ACC112 (cell line): ENCODE measurements around the gene AGT.
"Not testable (repeated sequence)": the region's sequence is repeated elsewhere in the genome, so short reads cannot be mapped to it uniquely, and the experiment has no call there.

Experiments
- H2AFZ ChIP-seq: fragments of 200-600 bp; sonication (generic); one replicate; pipeline ENCODE4 v1.6.0; 2017; ENCODE audit warnings: antibody characterized with exemption, low read length; ENCODE audit not compliant: unreplicated experiment
- H3K27ac ChIP-seq: fragments of 200-600 bp; sonication (generic); 2 replicates; pipeline ENCODE4 v1.5.1; 2014; ENCODE audit warnings: low read depth, mild to moderate bottlenecking, antibody characterized with exemption, low read length, moderate library complexity
- H3K27me3 ChIP-seq: fragments of 200-600 bp; sonication (generic); 2 replicates; pipeline ENCODE4 v1.6.1; 2014; ENCODE audit warnings: mild to moderate bottlenecking, antibody characterized with exemption, low read length, moderate library complexity, mixed read lengths; ENCODE audit not compliant: insufficient read depth
- H3K36me3 ChIP-seq: fragments of 200-600 bp; sonication (generic); 2 replicates; pipeline ENCODE4 v1.6.1; 2016; ENCODE audit warnings: mild to moderate bottlenecking, antibody characterized with exemption, low read length, moderate library complexity, mixed read lengths; ENCODE audit not compliant: insufficient read depth
- H3K4me1 ChIP-seq: fragments of 200-600 bp; sonication (generic); one replicate; pipeline ENCODE4 v1.6.1; 2016; ENCODE audit warnings: low read length, mixed read lengths; ENCODE audit not compliant: insufficient read depth, unreplicated experiment, control insufficient read depth
- H3K4me3 ChIP-seq: fragments of 200-600 bp; sonication (generic); 2 replicates; pipeline ENCODE4 v1.5.1; 2014; ENCODE audit warnings: mild to moderate bottlenecking, low read depth, low read length
- H3K79me2 ChIP-seq: fragments of 200-600 bp; sonication (generic); one replicate; pipeline ENCODE4 v1.6.0; 2016; ENCODE audit warnings: low read length; ENCODE audit not compliant: control insufficient read depth, unreplicated experiment, insufficient read depth

AGT gene

DNA sequence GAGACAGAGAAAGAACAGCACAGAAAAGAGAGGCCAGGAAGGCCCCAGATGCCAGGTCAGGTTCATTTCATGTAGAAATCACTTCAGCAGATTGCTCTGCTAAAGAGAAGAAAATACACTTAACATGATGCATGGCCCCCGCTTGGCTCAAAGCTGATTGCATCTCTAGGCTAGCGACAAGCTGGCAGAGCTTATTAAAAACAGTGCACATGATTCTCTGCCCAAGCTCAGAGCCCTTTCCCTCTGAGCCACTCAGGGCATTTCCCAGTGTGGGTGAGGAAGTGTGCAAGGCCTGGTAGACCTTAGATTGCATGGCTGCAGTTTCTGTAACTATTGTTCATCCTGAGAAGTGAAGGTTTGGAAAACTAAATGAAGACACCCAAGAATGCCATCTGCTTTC lies 30.0 kb upstream of the AGT start:
- Histone ChIP-seq H3K4me1 (no peaks in the 10 kb centered on the region), H3K27me3 (peaks cover 9% of the 10 kb centered on the region; the same call in 1 of the 2 replicates), H2AFZ (no peak overlapping the region), H3K36me3 (no peaks in the 10 kb centered on the region), H3K79me2 (no peaks in the 10 kb centered on the region), H3K4me3 (no peak overlapping the region), H3K27ac (no peak overlapping the region)

DNA sequence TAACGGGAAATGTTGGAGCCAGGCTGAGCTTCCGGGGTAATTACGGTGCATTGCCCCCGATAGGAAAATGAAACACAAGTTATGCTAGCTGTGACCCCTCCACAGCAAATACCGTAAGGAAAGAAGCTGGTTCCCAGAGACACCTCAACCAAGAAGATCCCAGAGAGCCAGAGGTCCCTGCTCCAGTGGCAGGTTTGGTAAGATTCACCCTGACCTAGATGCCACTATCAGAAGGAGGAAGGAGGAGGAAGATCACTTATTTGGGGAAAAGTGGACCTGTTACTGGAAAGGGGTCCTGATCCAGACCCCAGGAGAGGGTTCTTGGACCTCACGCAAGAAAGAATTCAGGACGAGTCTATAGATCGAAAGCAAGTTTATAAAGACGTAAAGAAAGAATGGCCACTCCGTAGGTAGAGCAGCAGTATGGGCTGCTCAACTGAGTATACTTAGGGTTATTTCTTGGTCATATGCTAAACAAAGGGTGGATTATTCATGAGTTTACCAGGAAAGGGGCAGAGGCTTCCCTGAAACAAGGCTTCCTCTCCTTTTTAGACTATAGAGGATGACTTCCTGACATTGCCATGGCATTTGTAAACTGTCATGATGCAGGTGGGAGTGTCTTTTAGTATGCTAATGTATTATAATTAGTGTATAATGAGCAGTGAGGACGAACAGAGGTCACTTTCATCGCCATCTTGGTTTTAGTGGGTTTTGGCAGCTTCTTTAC lies 25.8 kb upstream of the AGT start:
- Histone ChIP-seq H3K27ac (no peak overlapping the region), H3K27me3 (peaks cover 18% of the 10 kb centered on the region), H3K36me3 (no peaks in the 10 kb centered on the region), H3K4me3 (no peak overlapping the region), H3K4me1 (no peaks in the 10 kb centered on the region), H3K79me2 (no peaks in the 10 kb centered on the region), H2AFZ (no peak overlapping the region)

- Histone ChIP-seq H2AFZ (no peak overlapping the region), H3K27me3 (peaks cover 17% of the 10 kb centered on the region), H3K4me1 (no peaks in the 10 kb centered on the region), H3K36me3 (no peaks in the 10 kb centered on the region), H3K27ac (no peak overlapping the region), H3K4me3 (no peak overlapping the region), H3K79me2 (no peaks in the 10 kb centered on the region)
These were observed 23.8 kb upstream of the AGT start for GRCh38 chr1:230737622-230738262.

DNA sequence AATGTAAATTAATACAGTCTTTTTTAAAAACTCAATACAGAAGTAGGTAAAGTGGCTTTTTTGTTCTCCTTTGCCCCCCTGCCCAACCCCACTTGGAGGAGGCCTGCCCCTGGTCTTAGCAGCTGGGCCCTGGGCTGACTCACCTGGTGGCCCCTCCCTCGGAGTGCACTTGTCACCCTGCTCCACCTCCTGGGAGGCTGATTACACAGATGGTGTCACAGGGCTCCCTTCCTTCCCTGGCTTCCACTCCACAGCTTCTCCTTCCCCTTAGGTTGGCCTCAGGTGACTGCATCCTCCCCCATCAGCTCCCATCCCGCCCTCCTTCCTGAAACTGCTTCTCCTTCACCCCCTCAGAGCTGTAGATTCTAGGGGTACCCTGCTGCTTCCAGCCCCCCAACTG lies 21.5 kb upstream of the AGT start:
- H3K36me3 ChIP-seq, result no peaks in the 10 kb centered on the region
- H3K79me2 ChIP-seq, result no peaks in the 10 kb centered on the region
- H3K27me3 ChIP-seq, result peaks cover 28% of the 10 kb centered on the region
- no peak overlapping the region for H2AFZ ChIP-seq
- no peak overlapping the region for H3K27ac ChIP-seq
- no peak overlapping the region for H3K4me3 ChIP-seq
- no peaks in the 10 kb centered on the region for H3K4me1 ChIP-seq

GRCh38 chr1:230730977-230731376 lies 17.1 kb upstream of the AGT start:
- Histone ChIP-seq H2AFZ (no peak overlapping the region), H3K36me3 (no peaks in the 10 kb centered on the region), H3K4me3 (no peak overlapping the region), H3K27me3 (peaks cover 35% of the 10 kb centered on the region), H3K79me2 (no peaks in the 10 kb centered on the region), H3K27ac (no peak overlapping the region), H3K4me1 (no peaks in the 10 kb centered on the region)

GRCh38 chr1:230728710-230729392 lies 14.9 kb upstream of the AGT start:
- no peak overlapping the region for H2AFZ ChIP-seq
- H3K79me2 ChIP-seq, result no peaks in the 10 kb centered on the region
- no peaks in the 10 kb centered on the region for H3K36me3 ChIP-seq
- H3K4me3 ChIP-seq, result no peak overlapping the region
- H3K27ac ChIP-seq, result no peak overlapping the region
- H3K27me3 ChIP-seq, result peaks cover 48% of the 10 kb centered on the region
- no peaks in the 10 kb centered on the region for H3K4me1 ChIP-seq

GRCh38 chr1:230725256-230726012 lies 11.5 kb upstream of the AGT start:
- H3K27me3 ChIP-seq, result peaks cover 40% of the 10 kb centered on the region
- no peaks in the 10 kb centered on the region for H3K79me2 ChIP-seq
- no peaks in the 10 kb centered on the region for H3K36me3 ChIP-seq
- H3K4me1 ChIP-seq, result no peaks in the 10 kb centered on the region
- no peak overlapping the region for H3K27ac ChIP-seq
- no peak overlapping the region for H3K4me3 ChIP-seq
- H2AFZ ChIP-seq, result no peak overlapping the region

GRCh38 chr1:230721849-230722522 lies 8.1 kb upstream of the AGT start:
- not testable (repeated sequence) for H3K4me1 ChIP-seq, H2AFZ ChIP-seq

GRCh38 chr1:230717251-230717650 lies 3.3 kb upstream of the AGT start:
- Histone ChIP-seq H3K4me1 (peaks cover 11% of the 10 kb centered on the region), H3K36me3 (no peaks in the 10 kb centered on the region), H3K27me3 (0 out of 2 replicates have a peak, but pooled peaks cover 6% of the 10 kb centered on the region), H2AFZ (no peak overlapping the region), H3K4me3 (no peak overlapping the region), H3K27ac (no peak overlapping the region), H3K79me2 (no peaks in the 10 kb centered on the region)

More at GRCh38 chr1:230721849-230722522, 8.1 kb upstream of the AGT start:
- not testable (repeated sequence) for H3K79me2 ChIP-seq, H3K4me3 ChIP-seq, H3K36me3 ChIP-seq, H3K27ac ChIP-seq
- peaks cover 26% of the 10 kb centered on the region for H3K27me3 ChIP-seq

DNA sequence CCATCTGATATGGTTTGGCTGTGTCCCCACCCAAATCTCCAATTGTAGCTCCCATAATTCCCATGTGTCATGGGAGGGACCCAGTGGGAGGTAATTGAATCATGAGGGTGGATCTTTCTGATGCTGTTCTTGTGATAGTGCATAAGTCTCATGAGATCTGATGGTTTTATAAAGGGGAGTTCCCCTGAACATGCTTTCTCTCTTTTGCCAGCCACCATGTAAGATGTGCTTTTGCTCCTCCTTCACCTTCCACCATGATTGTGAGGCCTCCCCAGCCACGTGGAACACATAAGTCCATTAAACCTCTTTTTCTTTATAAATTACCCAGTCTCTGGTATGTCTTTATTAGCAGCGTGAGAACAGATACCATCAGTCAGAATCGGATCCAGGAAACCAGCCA lies 2.5 kb upstream of the AGT start:
- H3K36me3 ChIP-seq, H2AFZ ChIP-seq, H3K79me2 ChIP-seq, H3K27me3 ChIP-seq, H3K27ac ChIP-seq, H3K4me3 ChIP-seq: not testable (repeated sequence)
- peaks cover 11% of the 10 kb centered on the region for H3K4me1 ChIP-seq
